HepG2 (cell line): ENCODE results near the gene SCAF11. TPM values are rescaled to one million over a fixed set of nuclear protein-coding genes. Genes with fewer than 3 reads are reported as not detected.

Source experiments
- polyA plus RNA-seq, 8 experiments: library from polyadenylated mRNA; depleted of rRNA in 3 of 8; stranded (reverse) in 7 of 8; unstranded in 1 of 8; fragments of >200 nt; fragmentation: Illumina TruSeq in 4 of 8; extraction: Trizol in 4 of 8; gene quantifications; 2 replicates each; pipeline versions ENCODE4 v1.2.1 to v1.2.3, GENCODE V29; 2011 to 2016; ENCODE audit warnings: low read depth in 4 of 8, missing spikeins in 1 of 8, mixed read lengths in 1 of 8; ENCODE audit not compliant: insufficient read depth in 1 of 8
- small RNA-seq, 3 experiments: library from RNA; depleted of rRNA; stranded (forward); fragments of <200 nt; gene quantifications; one replicate each; pipeline ENCODE3, GENCODE V24; 2012; ENCODE audit warnings: low read depth in 2 of 3, low replicate concordance in 1 of 3; ENCODE audit not compliant: insufficient read length in 3 of 3, insufficient read depth in 2 of 3
- total RNA-seq, 5 experiments: library from RNA; depleted of rRNA; stranded (reverse); fragments of >200 nt; fragmentation: Illumina TruSeq; extraction: Trizol; gene quantifications; 2 replicates each; pipeline ENCODE4 v1.2.3, GENCODE V29; 2016; ENCODE audit warnings: low read depth in 1 of 5

Gene SCAF11
- total and polyA plus RNA-seq, 2 of the 13 experiments (the other 11 are each of a cell fraction or from before 2014, with no cell fraction given), result 26.9 to 38.3 TPM

Small RNAs within 50 kb of the gene (small RNA-seq; reads per million reads assigned to genes)
- 0 reads per million in 3 experiments for gene RN7SL246P
